Panc1 (cell line): ENCODE measurements around the gene PIGK.

Experiments
- CTCF ChIP-seq: fragments of 450-650 bp; IDR thresholded peaks from 2 replicates; pipeline ENCODE4 v1.5.1; 2017; ENCODE audit warnings: mild to moderate bottlenecking
- POLR2AphosphoS5 ChIP-seq: IDR thresholded peaks from 2 replicates; pipeline ENCODE4 v1.6.1; 2012; ENCODE audit warnings: mild to moderate bottlenecking, low read depth, low read length, moderate library complexity
- REST ChIP-seq, 2 experiments: IDR thresholded peaks; 2 replicates each; pipeline ENCODE4 v1.6.1; 2011 to 2012; ENCODE audit warnings: low read depth in 2 of 2, control low read depth in 1 of 2, low read length in 1 of 2, mild to moderate bottlenecking in 1 of 2, moderate library complexity in 1 of 2; ENCODE audit not compliant: insufficient read depth in 1 of 2
- SIN3A ChIP-seq: IDR thresholded peaks from 2 replicates; pipeline ENCODE4 v1.6.1; 2012; ENCODE audit warnings: low read depth, mild to moderate bottlenecking, low read length, moderate library complexity, borderline replicate concordance; ENCODE audit not compliant: insufficient read depth

- TF ChIP-seq CTCF (no peak), POLR2AphosphoS5 (peak; percentile 75), REST (IDR thresholded peaks at IDR 0.05; ENCODE audit: insufficient read depth in 1 of 2, low read depth in 2 of 2, low read length in 1 of 2) (no peak), SIN3A (peak; percentile 91)
Measured at GRCh38 chr1:77219166-77219887, at the start of gene PIGK.
